Measurements from ENCODE around the gene BFSP1. TPM values are rescaled to one million over a fixed set of nuclear protein-coding genes. Genes with fewer than 3 reads are reported as not detected.

Gene BFSP1
- polyA plus RNA-seq, 1 of the 3 experiments (the other 2 are of a cell fraction): 7.1 TPM

DNA sequence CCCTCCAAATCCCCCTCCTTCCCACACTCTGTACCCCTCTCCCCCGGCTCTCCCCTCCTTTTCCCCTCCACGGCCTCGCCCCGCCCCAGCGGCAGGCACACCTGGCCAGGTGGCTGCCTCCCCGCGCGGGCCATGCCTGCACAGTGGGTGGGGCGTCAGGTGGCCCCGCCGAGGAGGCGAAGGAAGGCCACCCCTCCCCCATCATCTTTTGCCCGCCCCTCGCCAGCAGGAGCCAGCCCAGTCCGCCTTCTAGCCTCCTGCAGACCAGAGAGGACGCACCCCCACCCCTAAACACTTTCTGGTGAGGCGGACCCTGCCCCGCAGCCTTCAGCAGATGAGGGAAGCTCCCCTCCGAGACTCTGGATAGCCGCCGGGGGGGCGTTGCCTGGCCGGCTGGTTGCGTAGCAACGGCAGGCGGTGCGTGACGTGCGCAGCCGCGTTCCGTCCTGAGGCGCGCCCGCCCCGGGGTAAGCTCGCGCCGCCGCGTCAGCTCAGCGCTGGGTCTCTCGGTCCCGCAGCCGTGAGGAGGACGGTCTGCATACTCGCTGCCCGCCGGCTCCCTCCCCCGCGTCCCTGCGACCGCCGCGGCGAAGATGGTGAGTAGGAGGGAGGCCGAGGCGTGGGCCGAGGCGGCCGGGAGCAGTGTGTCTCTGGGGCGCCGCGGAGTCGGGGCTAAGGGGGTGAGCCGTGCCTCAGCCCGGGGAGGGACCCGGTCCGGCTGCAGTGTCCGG is 38.6 kb upstream of the BFSP1 start, which contains the start of gene DSTN:
TSS of gene DSTN (plus strand) at position 460 of the 731 bp plus-strand sequence. CDS start at position 594, 134 bp downstream.
- ChIA-PET POLR2A (interaction anchor here (1.0 to 1.5 kb wide), 2 partner anchors 20 to 66 kb away, joined by 4 to 8 read pairs; no protein-coding TSS in a partner anchor), CTCF (interaction anchor here (0.7 to 3.3 kb wide), 12 partner anchors 12 to 130 kb away, joined by 3 to 16 read pairs (median 3); partner anchors contain the start of gene BANF2)
- H3K4me3 ChIP-seq (ENCODE audit: low read depth in 2 of 2, low read length in 1 of 2): peak within 1 kb of the TSS; percentile 92 to 97
- H3K9me3 ChIP-seq: no peaks in the 10 kb centered on the region
- H3K9me2 ChIP-seq: no peaks in the 10 kb centered on the region
- H3K9ac ChIP-seq: peak within 1 kb of the TSS; percentile 95
- peak within 1 kb of the TSS; percentile 84 for H3K4me2 ChIP-seq
- WGBS (ENCODE audit: low lambda C conversion rate): 1% methylated on average over 11 of the region's 70 CpGs
- H3K27me3 ChIP-seq (ENCODE audit: insufficient read depth): no peaks in the 10 kb centered on the region
- peaks cover 3 to 5% of the 10 kb centered on the region in 2 experiments for H3K36me3 ChIP-seq (replicated peaks in 1 of 2; ENCODE audit: control insufficient read depth in 1 of 2, insufficient read depth in 2 of 2, low read length in 1 of 2)
- peaks cover 46% of the 10 kb centered on the region for H4K20me1 ChIP-seq (ENCODE audit: insufficient read depth)
- TF ChIP-seq JUND (IDR thresholded peaks at IDR 0.05): no peak
- TF ChIP-seq POLR2AphosphoS5 (IDR thresholded peaks at IDR 0.05; ENCODE audit: low read depth, low read length): peak; percentile 60
- TF ChIP-seq MXI1 (IDR thresholded peaks at IDR 0.05; ENCODE audit: low read depth, low read length): peak; percentile 70
- TF ChIP-seq FOXJ3 (CRISPR knock-in tag; IDR thresholded peaks at IDR 0.05): no peak
- TF ChIP-seq PBX3 (IDR thresholded peaks at IDR 0.05): 0 out of 2 replicates have a peak, but pooled peaks have one; percentile 23
- TF ChIP-seq SIN3A (IDR thresholded peaks at IDR 0.05; ENCODE audit: borderline replicate concordance, low read depth, low read length): peak; percentile 71; the same call in 1 of the 2 replicates
- TF ChIP-seq NFIC (IDR thresholded peaks at IDR 0.05; ENCODE audit: borderline replicate concordance): no peak; the same call in 1 of the 2 replicates
- no peak for TF ChIP-seq EZH2phosphoT487 (IDR thresholded peaks at IDR 0.05; ENCODE audit: borderline replicate concordance, low read depth)
- no peak for TF ChIP-seq FOSL2 (IDR thresholded peaks at IDR 0.05; ENCODE audit: borderline replicate concordance, low read depth)
- peak; percentile 81 for TF ChIP-seq NRF1 (IDR thresholded peaks at IDR 0.05; ENCODE audit: low read depth, low read length)
- TF ChIP-seq CHD2 (IDR thresholded peaks at IDR 0.05; ENCODE audit: low read length, partially characterized antibody): no peak
- DNase-seq: peak; percentile 94
- no peak within 1 kb of the TSS for H2AFZ ChIP-seq (ENCODE audit: low read depth)
- H3K79me2 ChIP-seq (ENCODE audit: insufficient read depth): peaks cover 53% of the 10 kb centered on the region
- H3K27ac ChIP-seq (ENCODE audit: low read depth in 2 of 2, low read length in 1 of 2): peak within 1 kb of the TSS; percentile 93 to 99
- peaks cover 22% of the 10 kb centered on the region for H3F3A ChIP-seq (replicated peaks; ENCODE audit: insufficient read depth)
- peaks cover 3 to 10% of the 10 kb centered on the region in 2 experiments; a peak in 3 of 4 replicates for H3K4me1 ChIP-seq (ENCODE audit: control insufficient read depth in 1 of 2, insufficient read depth in 2 of 2, low read depth in 1 of 2, low read length in 1 of 2)

DNA sequence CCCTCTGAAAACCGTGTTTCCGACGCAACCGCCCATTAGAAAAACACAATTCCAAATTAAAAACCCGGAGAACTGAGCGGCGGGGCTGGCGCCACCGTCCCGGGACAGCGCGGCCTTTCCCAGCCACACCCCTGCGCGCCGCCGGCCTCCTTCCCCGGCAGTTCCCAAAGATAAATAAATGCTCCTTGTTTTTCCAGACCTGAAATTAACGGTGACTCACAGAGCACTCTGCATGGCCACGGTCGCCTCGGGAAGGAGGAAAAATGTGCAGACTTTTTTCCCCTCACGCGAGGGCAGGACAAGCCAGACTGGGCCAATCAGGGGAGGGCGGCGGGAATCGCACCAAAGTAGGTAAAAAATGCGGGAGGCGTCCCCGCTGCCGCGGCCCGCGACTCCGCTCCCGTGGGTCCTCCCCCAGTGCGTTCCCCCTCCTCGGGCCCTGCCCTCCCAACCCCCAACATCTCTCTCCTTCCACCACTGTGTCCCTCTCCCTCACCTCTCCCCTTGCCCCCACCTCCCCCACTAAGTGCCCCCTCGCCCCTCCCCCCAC is 37.9 kb upstream of the BFSP1 start:
- ChIA-PET POLR2A (interaction anchor here (1.0 to 1.5 kb wide), 2 partner anchors 21 to 67 kb away, joined by 4 to 8 read pairs; no protein-coding TSS in a partner anchor), CTCF (interaction anchor here (1.1 to 3.3 kb wide), 3 partner anchors 32 to 50 kb away, joined by 3 to 16 read pairs (median 8); no protein-coding TSS in a partner anchor)
- no peaks in the 10 kb centered on the region for H3K9me3 ChIP-seq
- no peak overlapping the region for H2AFZ ChIP-seq (ENCODE audit: low read depth)
- peak overlapping the region; percentile 93 to 99 for H3K27ac ChIP-seq (ENCODE audit: low read depth in 2 of 2, low read length in 1 of 2)
- peaks cover 38% of the 10 kb centered on the region for H4K20me1 ChIP-seq (ENCODE audit: insufficient read depth)
- H3K79me2 ChIP-seq (ENCODE audit: insufficient read depth): peaks cover 46% of the 10 kb centered on the region
- no peaks in the 10 kb centered on the region for H3K9me2 ChIP-seq
- peaks cover 3 to 4% of the 10 kb centered on the region in 2 experiments for H3K36me3 ChIP-seq (replicated peaks in 1 of 2; ENCODE audit: control insufficient read depth in 1 of 2, insufficient read depth in 2 of 2, low read length in 1 of 2)
- peak; percentile 81 for DNase-seq
- peak overlapping the region; percentile 84 for H3K4me2 ChIP-seq
- peaks cover 26% of the 10 kb centered on the region for H3F3A ChIP-seq (replicated peaks; ENCODE audit: insufficient read depth)
- 1% methylated on average over 38 of the region's 38 CpGs for WGBS (ENCODE audit: low lambda C conversion rate)
- peak overlapping the region; percentile 66 to 92 for H3K4me3 ChIP-seq (ENCODE audit: low read depth in 2 of 2, low read length in 1 of 2)
- peak overlapping the region; percentile 91 for H3K9ac ChIP-seq
- peaks cover 3 to 10% of the 10 kb centered on the region in 2 experiments; a peak in 3 of 4 replicates for H3K4me1 ChIP-seq (ENCODE audit: control insufficient read depth in 1 of 2, insufficient read depth in 2 of 2, low read depth in 1 of 2, low read length in 1 of 2)
- H3K27me3 ChIP-seq (ENCODE audit: insufficient read depth): no peaks in the 10 kb centered on the region
- TF ChIP-seq RAD21 (IDR thresholded peaks at IDR 0.05; ENCODE audit: low read length) (no peak), EZH2phosphoT487 (IDR thresholded peaks at IDR 0.05; ENCODE audit: borderline replicate concordance, low read depth) (no peak), TEAD4 (IDR thresholded peaks at IDR 0.05; ENCODE audit: borderline replicate concordance, insufficient read depth) (0 out of 2 replicates have a peak, but pooled peaks have one; percentile 50), PBX3 (IDR thresholded peaks at IDR 0.05) (peak; percentile 70), POLR2AphosphoS5 (IDR thresholded peaks at IDR 0.05; ENCODE audit: low read depth, low read length) (peak; percentile 92), MXI1 (IDR thresholded peaks at IDR 0.05; ENCODE audit: low read depth, low read length) (peak; percentile 55), FOXJ3 (CRISPR knock-in tag; IDR thresholded peaks at IDR 0.05) (no peak), GATA2 (CRISPR knock-in tag; IDR thresholded peaks at IDR 0.05) (no peak), SMC3 (IDR thresholded peaks at IDR 0.05; ENCODE audit: low read depth, low read length) (no peak; the same call in 1 of the 2 replicates), SIN3A (IDR thresholded peaks at IDR 0.05; ENCODE audit: borderline replicate concordance, low read depth, low read length) (peak; percentile 77; the same call in 1 of the 2 replicates), IRF3 (IDR thresholded peaks at IDR 0.05; ENCODE audit: low read depth, low read length) (no peak), CHD2 (IDR thresholded peaks at IDR 0.05; ENCODE audit: low read length, partially characterized antibody) (peak; percentile 51), RXRA (IDR thresholded peaks at IDR 0.05; ENCODE audit: borderline replicate concordance, low read depth) (peak; percentile 36; the same call in 1 of the 2 replicates), YY1 (IDR thresholded peaks at IDR 0.05; ENCODE audit: low read depth) (no peak)

All from SK-N-SH (cell line).